Panc1 (cell line): ENCODE measurements around the gene FER1L5. TPM values are rescaled to one million over a fixed set of nuclear protein-coding genes. Genes with fewer than 3 reads are reported as not detected.
A peak's percentile ranks its signal among the peaks of the same experiment; 100 is the strongest.

ENCODE experiments used
- ATAC-seq: fragments of 200-7000 bp; cut with Tn5 transposase; 2 replicates; pipeline ENCODE4 v1.9.1; 2020; ENCODE audit warnings: mild to moderate bottlenecking, moderate library complexity
- BruUV-seq: library from RNA; stranded (reverse); fragments of 400-500 nt; replicated peaks from 2 replicates; lab custom pipeline; 2021; lab: Mats Ljungman, UMichigan
- CTCF ChIA-PET: fragments of 300-600 bp; sonication (Branson Sonifier 250); formaldehyde crosslinking; loops from one replicate; lab custom pipeline; 2022; ENCODE audit warnings: antibody characterized with exemption; lab: Charles Lee
- POLR2A ChIA-PET: fragments of 300-600 bp; sonication (Branson Sonifier 250); formaldehyde crosslinking; loops from one replicate; lab custom pipeline; 2022; ENCODE audit warnings: antibody characterized with exemption; lab: Charles Lee
- DNase-seq: peaks from one replicate; pipeline ENCODE4 v3.0.0-alpha.2; 2010; ENCODE audit warnings: low read depth, low spot score
- H3K27ac ChIP-seq: 2 replicates; pipeline ENCODE4 v1.5.1; 2011; ENCODE audit warnings: mild to moderate bottlenecking, low read length, inconsistent platforms
- H3K27me3 ChIP-seq: fragments of 200-500 bp; sonication (Bioruptor generic); 2 replicates; pipeline ENCODE4 v1.6.0; 2014; ENCODE audit warnings: low read length, inconsistent platforms; ENCODE audit not compliant: control insufficient read depth, insufficient read depth
- H3K36me3 ChIP-seq: fragments of 200-500 bp; sonication (Bioruptor generic); 2 replicates; pipeline ENCODE4 v1.5.1; 2014; ENCODE audit warnings: inconsistent platforms, mild to moderate bottlenecking, low read length, moderate library complexity; ENCODE audit not compliant: control insufficient read depth, insufficient read depth
- H3K4me1 ChIP-seq: 2 replicates; pipeline ENCODE4 v1.5.1; 2011; ENCODE audit warnings: inconsistent platforms, mild to moderate bottlenecking, low read length, moderate library complexity; ENCODE audit not compliant: control insufficient read depth, insufficient read depth
- H3K4me3 ChIP-seq, 2 experiments: 2 replicates each; pipeline ENCODE4 v1.5.1; 2011 to 2012; ENCODE audit warnings: low read depth in 2 of 2, low read length in 2 of 2, mild to moderate bottlenecking in 2 of 2, inconsistent platforms in 1 of 2, moderate library complexity in 1 of 2
- H3K9me3 ChIP-seq: fragments of 200-500 bp; sonication (Bioruptor generic); 2 replicates; pipeline ENCODE4 v1.5.1; 2014; ENCODE audit warnings: low read depth, mild to moderate bottlenecking, inconsistent platforms, low read length, moderate library complexity; ENCODE audit not compliant: control insufficient read depth, insufficient read depth
- POLR2AphosphoS5 ChIP-seq: IDR thresholded peaks from 2 replicates; pipeline ENCODE4 v1.6.1; 2012; ENCODE audit warnings: mild to moderate bottlenecking, low read depth, low read length, moderate library complexity
- SIN3A ChIP-seq: IDR thresholded peaks from 2 replicates; pipeline ENCODE4 v1.6.1; 2012; ENCODE audit warnings: low read depth, mild to moderate bottlenecking, low read length, moderate library complexity, borderline replicate concordance; ENCODE audit not compliant: insufficient read depth
- in situ Hi-C: cut with HindIII; loops from 2 replicates; pipeline ENCODE4 v1.10.0; 2016; ENCODE audit warnings: low sequenced_read_pairs, low pct_unique_long_range_greater_than_20kb
- intact Hi-C: fragments of 100-400 bp; cut with micrococcal nuclease; formaldehyde crosslinking; loops from one replicate; pipeline ENCODE4 v1.10.0; 2022; ENCODE audit not compliant: unreplicated experiment
- total RNA-seq: library from RNA; stranded (reverse); gene quantifications from one replicate; pipeline ENCODE4 v1.2.1, GENCODE V29; 2021; ENCODE audit not compliant: unreplicated experiment
- TF ChIP-seq, protein P1 (sequence below), 2 experiments: IDR thresholded peaks; 2 replicates each; pipeline ENCODE4 v1.6.1; 2011 to 2012; ENCODE audit warnings: low read depth in 2 of 2, control low read depth in 1 of 2, low read length in 1 of 2, mild to moderate bottlenecking in 1 of 2, moderate library complexity in 1 of 2; ENCODE audit not compliant: insufficient read depth in 1 of 2

FER1L5 gene
- total RNA-seq, 1 experiment from 2014 or later = not detected

DNA sequence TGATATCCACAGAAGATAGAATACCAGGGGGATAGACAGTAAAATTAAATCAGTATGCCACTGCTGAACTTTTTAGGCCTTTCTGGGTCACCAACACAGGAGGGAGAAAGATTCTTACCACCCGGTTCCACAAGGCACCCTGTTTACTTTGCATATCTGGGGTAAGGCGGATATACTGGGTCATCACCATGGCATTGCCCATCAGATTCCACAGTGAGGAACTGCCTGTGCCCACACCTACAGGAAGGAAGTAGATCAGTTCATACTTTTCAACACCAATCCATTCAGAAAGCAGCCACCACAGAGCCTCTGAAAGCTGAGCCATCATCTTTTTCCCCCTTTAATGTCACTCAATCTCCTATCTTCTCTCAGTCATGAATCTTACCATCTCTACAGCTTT lies 95.3 kb downstream of the FER1L5 start:
- CTCF ChIA-PET = no interaction called here
- TF ChIP-seq, protein P1, sequence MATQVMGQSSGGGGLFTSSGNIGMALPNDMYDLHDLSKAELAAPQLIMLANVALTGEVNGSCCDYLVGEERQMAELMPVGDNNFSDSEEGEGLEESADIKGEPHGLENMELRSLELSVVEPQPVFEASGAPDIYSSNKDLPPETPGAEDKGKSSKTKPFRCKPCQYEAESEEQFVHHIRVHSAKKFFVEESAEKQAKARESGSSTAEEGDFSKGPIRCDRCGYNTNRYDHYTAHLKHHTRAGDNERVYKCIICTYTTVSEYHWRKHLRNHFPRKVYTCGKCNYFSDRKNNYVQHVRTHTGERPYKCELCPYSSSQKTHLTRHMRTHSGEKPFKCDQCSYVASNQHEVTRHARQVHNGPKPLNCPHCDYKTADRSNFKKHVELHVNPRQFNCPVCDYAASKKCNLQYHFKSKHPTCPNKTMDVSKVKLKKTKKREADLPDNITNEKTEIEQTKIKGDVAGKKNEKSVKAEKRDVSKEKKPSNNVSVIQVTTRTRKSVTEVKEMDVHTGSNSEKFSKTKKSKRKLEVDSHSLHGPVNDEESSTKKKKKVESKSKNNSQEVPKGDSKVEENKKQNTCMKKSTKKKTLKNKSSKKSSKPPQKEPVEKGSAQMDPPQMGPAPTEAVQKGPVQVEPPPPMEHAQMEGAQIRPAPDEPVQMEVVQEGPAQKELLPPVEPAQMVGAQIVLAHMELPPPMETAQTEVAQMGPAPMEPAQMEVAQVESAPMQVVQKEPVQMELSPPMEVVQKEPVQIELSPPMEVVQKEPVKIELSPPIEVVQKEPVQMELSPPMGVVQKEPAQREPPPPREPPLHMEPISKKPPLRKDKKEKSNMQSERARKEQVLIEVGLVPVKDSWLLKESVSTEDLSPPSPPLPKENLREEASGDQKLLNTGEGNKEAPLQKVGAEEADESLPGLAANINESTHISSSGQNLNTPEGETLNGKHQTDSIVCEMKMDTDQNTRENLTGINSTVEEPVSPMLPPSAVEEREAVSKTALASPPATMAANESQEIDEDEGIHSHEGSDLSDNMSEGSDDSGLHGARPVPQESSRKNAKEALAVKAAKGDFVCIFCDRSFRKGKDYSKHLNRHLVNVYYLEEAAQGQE (IDR thresholded peaks at IDR 0.05; ENCODE audit: insufficient read depth in 1 of 2, low read depth in 2 of 2, low read length in 1 of 2) = no peak
- TF ChIP-seq SIN3A = no peak
- no peak for TF ChIP-seq POLR2AphosphoS5
- no peak for ATAC-seq
- intact Hi-C loops = no loop called here
- H3K36me3 ChIP-seq = peaks cover 17% of the 10 kb centered on the region
- no peak overlapping the region for H3K4me3 ChIP-seq
- in situ Hi-C loops = no loop called here
- BruUV-seq = TSS peak; percentile 43
- peaks cover 6% of the 10 kb centered on the region; the same call in 1 of the 2 replicates for H3K4me1 ChIP-seq
- POLR2A ChIA-PET = no interaction called here
- H3K27me3 ChIP-seq = no peaks in the 10 kb centered on the region
- no peak for DNase-seq
- H3K27ac ChIP-seq = no peak overlapping the region
- H3K9me3 ChIP-seq = no peaks in the 10 kb centered on the region

DNA sequence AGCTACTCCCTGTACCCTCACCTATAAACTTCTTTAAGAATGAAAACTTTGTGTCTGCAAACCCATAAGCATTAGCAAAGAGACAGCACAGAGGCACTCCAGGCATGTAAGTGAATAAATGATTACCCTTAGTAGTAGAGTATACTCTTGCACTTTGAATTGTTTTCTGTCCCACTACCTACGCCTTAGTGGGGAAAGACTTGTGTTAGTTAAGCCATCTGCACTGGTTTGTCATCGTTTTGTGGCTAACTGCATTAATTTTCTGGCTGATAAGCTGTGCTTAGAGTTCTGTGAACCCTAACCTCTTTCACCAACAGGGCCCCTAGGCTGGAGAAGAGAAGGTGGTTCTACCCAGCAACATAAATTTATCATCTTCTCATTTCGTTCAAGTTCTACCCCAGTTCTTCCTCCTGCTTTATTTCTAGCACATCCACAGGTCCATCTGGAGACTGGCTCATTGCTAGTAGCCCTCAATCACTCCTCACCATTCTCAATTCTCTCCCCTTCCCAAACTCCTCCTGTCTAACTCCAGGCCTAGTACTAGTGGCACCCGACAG lies 96.6 kb downstream of the FER1L5 start:
- Histone ChIP-seq H3K36me3 (peaks cover 9% of the 10 kb centered on the region; the same call in 1 of the 2 replicates), H3K4me1 (peaks cover 6% of the 10 kb centered on the region; the same call in 1 of the 2 replicates), H3K9me3 (no peaks in the 10 kb centered on the region), H3K27ac (peak overlapping the region; percentile 90), H3K27me3 (no peaks in the 10 kb centered on the region), H3K4me3 (peak overlapping the region; percentile 82 to 83)
- intact Hi-C loops (no loop called here), in situ Hi-C loops (no loop called here)
- ATAC-seq = no peak; the same call in 1 of the 2 replicates
- DNase-seq = no peak
- BruUV-seq = TSS peak; percentile 89
- no peak for TF ChIP-seq POLR2AphosphoS5
- TF ChIP-seq, protein P1 (IDR thresholded peaks at IDR 0.05; ENCODE audit: insufficient read depth in 1 of 2, low read depth in 2 of 2, low read length in 1 of 2) = no peak
- ChIA-PET CTCF (no interaction called here), POLR2A (no interaction called here)
